ENCODE results near the gene AVPR2.

DNA sequence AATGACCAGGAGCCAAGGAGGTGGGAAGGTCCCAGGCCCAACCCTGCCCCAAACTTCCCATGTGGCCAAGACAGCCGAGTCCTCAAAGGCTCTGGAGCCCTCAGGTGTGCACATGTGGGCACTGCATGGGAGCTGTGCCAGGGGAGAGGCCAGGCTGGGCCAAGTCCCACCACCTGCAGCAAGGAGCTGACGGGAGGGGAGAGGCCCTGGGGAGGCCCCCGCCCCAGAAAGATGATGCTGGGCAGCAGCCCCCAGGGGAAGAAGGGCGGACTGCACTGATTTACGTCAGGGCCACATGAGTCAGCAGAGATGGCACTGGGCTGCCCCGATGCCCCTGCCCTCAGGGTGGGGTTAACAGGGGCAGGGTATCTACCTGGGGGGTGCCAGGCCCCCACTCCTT lies 19.9 kb upstream of the AVPR2 start:
- TF ChIP-seq, protein P1, sequence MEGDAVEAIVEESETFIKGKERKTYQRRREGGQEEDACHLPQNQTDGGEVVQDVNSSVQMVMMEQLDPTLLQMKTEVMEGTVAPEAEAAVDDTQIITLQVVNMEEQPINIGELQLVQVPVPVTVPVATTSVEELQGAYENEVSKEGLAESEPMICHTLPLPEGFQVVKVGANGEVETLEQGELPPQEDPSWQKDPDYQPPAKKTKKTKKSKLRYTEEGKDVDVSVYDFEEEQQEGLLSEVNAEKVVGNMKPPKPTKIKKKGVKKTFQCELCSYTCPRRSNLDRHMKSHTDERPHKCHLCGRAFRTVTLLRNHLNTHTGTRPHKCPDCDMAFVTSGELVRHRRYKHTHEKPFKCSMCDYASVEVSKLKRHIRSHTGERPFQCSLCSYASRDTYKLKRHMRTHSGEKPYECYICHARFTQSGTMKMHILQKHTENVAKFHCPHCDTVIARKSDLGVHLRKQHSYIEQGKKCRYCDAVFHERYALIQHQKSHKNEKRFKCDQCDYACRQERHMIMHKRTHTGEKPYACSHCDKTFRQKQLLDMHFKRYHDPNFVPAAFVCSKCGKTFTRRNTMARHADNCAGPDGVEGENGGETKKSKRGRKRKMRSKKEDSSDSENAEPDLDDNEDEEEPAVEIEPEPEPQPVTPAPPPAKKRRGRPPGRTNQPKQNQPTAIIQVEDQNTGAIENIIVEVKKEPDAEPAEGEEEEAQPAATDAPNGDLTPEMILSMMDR (IDR thresholded peaks at IDR 0.05) = no peak
- TF ChIP-seq POLR2A (IDR thresholded peaks at IDR 0.05) = no peak
